Uterus (tissue), 4 donors: ENCODE measurements around the gene CDKAL1. TPM values are rescaled to one million over a fixed set of nuclear protein-coding genes. Genes with fewer than 3 reads are reported as not detected.

ENCODE experiments used
- DNase-seq, 2 donors: peaks; one replicate each; pipeline ENCODE4 v3.0.0-alpha.2; 2019 to 2020
- H3K27ac ChIP-seq, 2 donors: fragments of 200-600 bp; sonication (generic); 1 replicate in 1 of 2; 2 replicates in 1 of 2; pipeline ENCODE4 v1.5.1; 2016 to 2018
- H3K27me3 ChIP-seq, 2 donors: fragments of 200-600 bp; sonication (generic); one replicate each; pipeline ENCODE4 v1.5.1; 2018 to 2019; ENCODE audit warnings: control low read depth in 1 of 2
- H3K36me3 ChIP-seq, 2 donors: fragments of 200-600 bp; sonication (generic); one replicate each; pipeline ENCODE4 v1.5.1; 2019; ENCODE audit warnings: control low read depth in 1 of 2
- H3K4me1 ChIP-seq, 2 donors: fragments of 200-600 bp; sonication (generic); one replicate each; pipeline ENCODE4 v1.5.1; 2018 to 2019; ENCODE audit warnings: control low read depth in 1 of 2
- H3K4me3 ChIP-seq, 2 donors: fragments of 200-600 bp; sonication (generic); 1 replicate in 1 of 2; 2 replicates in 1 of 2; pipeline ENCODE4 v1.5.1; 2018 to 2019; ENCODE audit warnings: mild to moderate bottlenecking in 1 of 2
- H3K9me3 ChIP-seq, 2 donors: fragments of 200-600 bp; sonication (generic); one replicate each; pipeline ENCODE4 v1.5.1; 2019; ENCODE audit warnings: control low read depth in 1 of 2
- POLR2A ChIP-seq, 2 donors: fragments of 450-650 bp; IDR thresholded peaks; one replicate each; pipeline ENCODE4 v1.6.1; 2016; ENCODE audit warnings: antibody characterized with exemption in 2 of 2, mild to moderate bottlenecking in 1 of 2, moderate library complexity in 1 of 2
- intact Hi-C: fragments of 100-400 bp; cut with DNase I; formaldehyde crosslinking; loops from one replicate; pipeline ENCODE4 v1.15.1; 2023; ENCODE audit warnings: low total_unique reads
- total RNA-seq, 4 donors: library from RNA; depleted of rRNA in 3 of 4; stranded (reverse); fragments of >200 nt in 3 of 4; gene quantifications; one replicate each; pipeline versions ENCODE4 v1.1.0 to v1.2.4, GENCODE V29; 2014 to 2023
- TF ChIP-seq, protein P1 (sequence below), 4 experiments: fragments of 200-600 bp in 2 of 4; fragments of 450-650 bp in 2 of 4; sonication (generic) in 2 of 4; IDR thresholded peaks; one replicate each; pipeline ENCODE4 v1.5.1; 2016 to 2019; ENCODE audit warnings: antibody characterized with exemption in 4 of 4, mild to moderate bottlenecking in 2 of 4, moderate library complexity in 1 of 4
- donor health status: DM: yes; HTN: yes; CAD: no.

The CDKAL1 gene
- total RNA-seq, 4 donors from 2014 or later = 5.0 to 51.7 (median 18.9) TPM

DNA sequence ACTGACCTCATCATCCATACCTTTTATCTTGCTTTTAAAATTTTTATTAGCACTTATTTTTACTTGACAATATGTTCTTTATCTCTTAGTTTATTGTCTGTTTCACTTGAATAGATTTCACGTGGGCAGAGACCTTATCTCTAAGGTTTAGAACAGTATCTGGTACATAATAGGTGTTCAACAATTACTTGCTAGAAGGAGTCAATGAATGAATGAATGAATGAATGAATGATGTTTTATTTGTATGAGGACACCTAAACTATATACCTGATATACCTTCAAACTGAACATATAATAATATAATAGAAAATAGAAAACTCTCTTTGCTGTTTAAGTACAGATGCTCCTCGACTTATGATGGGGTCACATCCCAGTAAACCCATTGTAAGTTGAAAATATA is 412.6 kb downstream of the CDKAL1 start:
- Histone ChIP-seq H3K4me1 (no peaks in the 10 kb centered on the region), H3K9me3 (no peaks in the 10 kb centered on the region), H3K4me3 (no peak overlapping the region), H3K27me3 (no peaks in the 10 kb centered on the region), H3K27ac (no peak overlapping the region), H3K36me3 (no peaks in the 10 kb centered on the region)
- intact Hi-C loops = no loop called here
- no peak for DNase-seq
- no peak for TF ChIP-seq POLR2A (IDR thresholded peaks at IDR 0.05)
- TF ChIP-seq, protein P1, sequence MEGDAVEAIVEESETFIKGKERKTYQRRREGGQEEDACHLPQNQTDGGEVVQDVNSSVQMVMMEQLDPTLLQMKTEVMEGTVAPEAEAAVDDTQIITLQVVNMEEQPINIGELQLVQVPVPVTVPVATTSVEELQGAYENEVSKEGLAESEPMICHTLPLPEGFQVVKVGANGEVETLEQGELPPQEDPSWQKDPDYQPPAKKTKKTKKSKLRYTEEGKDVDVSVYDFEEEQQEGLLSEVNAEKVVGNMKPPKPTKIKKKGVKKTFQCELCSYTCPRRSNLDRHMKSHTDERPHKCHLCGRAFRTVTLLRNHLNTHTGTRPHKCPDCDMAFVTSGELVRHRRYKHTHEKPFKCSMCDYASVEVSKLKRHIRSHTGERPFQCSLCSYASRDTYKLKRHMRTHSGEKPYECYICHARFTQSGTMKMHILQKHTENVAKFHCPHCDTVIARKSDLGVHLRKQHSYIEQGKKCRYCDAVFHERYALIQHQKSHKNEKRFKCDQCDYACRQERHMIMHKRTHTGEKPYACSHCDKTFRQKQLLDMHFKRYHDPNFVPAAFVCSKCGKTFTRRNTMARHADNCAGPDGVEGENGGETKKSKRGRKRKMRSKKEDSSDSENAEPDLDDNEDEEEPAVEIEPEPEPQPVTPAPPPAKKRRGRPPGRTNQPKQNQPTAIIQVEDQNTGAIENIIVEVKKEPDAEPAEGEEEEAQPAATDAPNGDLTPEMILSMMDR (IDR thresholded peaks at IDR 0.05) = no peak

DNA sequence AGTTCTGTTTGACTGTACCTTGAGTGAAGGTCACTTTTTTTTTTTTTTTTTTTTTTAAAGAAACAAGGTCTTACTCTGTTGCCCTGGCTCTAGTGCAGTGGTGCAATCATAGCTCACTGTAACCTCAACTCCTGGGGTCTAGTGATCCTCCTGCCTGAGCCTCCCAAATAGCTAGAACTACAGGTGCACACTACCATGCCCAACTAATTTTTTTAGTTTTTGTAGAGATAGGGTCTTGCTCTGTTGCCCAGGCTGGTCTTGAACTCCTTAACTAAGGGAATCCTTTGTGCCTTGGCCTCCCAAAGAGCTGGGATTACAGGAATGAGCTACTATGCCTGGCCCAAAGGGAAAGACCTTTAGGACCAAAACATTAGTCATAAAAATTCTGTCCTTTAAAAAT is 413.7 kb downstream of the CDKAL1 start:
- no peaks in the 10 kb centered on the region for H3K36me3 ChIP-seq
- no peak for DNase-seq
- H3K4me3 ChIP-seq = no peak overlapping the region
- TF ChIP-seq, protein P1 (IDR thresholded peaks at IDR 0.05) = no peak
- H3K27me3 ChIP-seq = no peaks in the 10 kb centered on the region
- H3K27ac ChIP-seq = no peak overlapping the region
- no peaks in the 10 kb centered on the region for H3K9me3 ChIP-seq
- no peaks in the 10 kb centered on the region for H3K4me1 ChIP-seq
- intact Hi-C loops = no loop called here

- intact Hi-C loops = no loop called here
- TF ChIP-seq POLR2A (IDR thresholded peaks at IDR 0.05) = no peak
- TF ChIP-seq, protein P1 (IDR thresholded peaks at IDR 0.05) = no peak
- H3K4me1 ChIP-seq = no peaks in the 10 kb centered on the region
- no peak overlapping the region for H3K27ac ChIP-seq
- no peak for DNase-seq
- no peaks in the 10 kb centered on the region for H3K9me3 ChIP-seq
- H3K27me3 ChIP-seq = no peaks in the 10 kb centered on the region
- H3K36me3 ChIP-seq = no peaks in the 10 kb centered on the region
- H3K4me3 ChIP-seq = no peak overlapping the region
These were observed 414.3 kb downstream of the CDKAL1 start for GRCh38 chr6:20948556-20948955.

GRCh38 chr6:20949138-20949537 is 414.9 kb downstream of the CDKAL1 start:
- Histone ChIP-seq H3K27me3 (no peaks in the 10 kb centered on the region), H3K9me3 (no peaks in the 10 kb centered on the region), H3K36me3 (no peaks in the 10 kb centered on the region), H3K27ac (no peak overlapping the region), H3K4me1 (no peaks in the 10 kb centered on the region), H3K4me3 (no peak overlapping the region)
- TF ChIP-seq, protein P1 (IDR thresholded peaks at IDR 0.05) = no peak
- TF ChIP-seq POLR2A (IDR thresholded peaks at IDR 0.05) = no peak
- intact Hi-C loops = no loop called here
- DNase-seq = no peak

DNA sequence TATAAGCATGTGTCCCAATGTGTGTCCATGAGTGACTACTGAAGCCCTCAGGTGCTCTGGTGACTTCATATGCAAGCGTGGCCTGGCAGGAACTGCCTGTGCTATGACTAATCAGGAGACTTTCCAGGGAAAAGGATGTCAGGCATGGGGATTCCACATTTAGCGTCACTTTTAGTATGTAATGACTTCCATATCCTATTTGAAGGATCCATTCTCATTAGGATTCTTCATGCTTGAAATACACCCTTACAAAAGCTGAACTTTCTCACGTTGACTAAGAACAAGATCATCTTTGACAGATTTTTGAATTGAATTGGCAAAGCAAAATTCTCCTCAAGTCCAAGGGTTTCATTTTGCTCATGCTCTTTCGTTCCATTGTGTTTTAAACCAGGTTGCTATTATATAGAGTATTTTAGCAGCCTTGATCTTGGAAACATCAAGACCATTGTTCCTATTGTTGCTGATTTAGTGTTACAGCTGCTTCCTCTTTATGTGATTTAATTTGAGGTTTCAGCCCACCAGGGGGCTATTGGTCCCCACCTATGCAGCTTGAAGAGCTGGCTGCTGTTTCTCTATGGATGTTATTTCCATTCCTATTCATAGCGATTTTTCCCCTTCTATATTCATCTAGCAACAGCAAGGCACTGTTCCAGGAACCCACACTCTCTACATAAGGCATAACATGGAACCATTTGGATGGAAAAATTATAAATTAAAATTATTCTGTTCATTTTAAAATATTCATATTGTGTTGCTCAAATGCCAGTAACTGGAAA is 418.6 kb downstream of the CDKAL1 start:
- Histone ChIP-seq H3K36me3 (no peaks in the 10 kb centered on the region), H3K4me3 (no peak overlapping the region), H3K9me3 (no peaks in the 10 kb centered on the region), H3K27me3 (no peaks in the 10 kb centered on the region), H3K27ac (no peak overlapping the region), H3K4me1 (no peaks in the 10 kb centered on the region)
- intact Hi-C loops = no loop called here
- no peak for TF ChIP-seq POLR2A (IDR thresholded peaks at IDR 0.05)
- TF ChIP-seq, protein P1 (IDR thresholded peaks at IDR 0.05) = no peak
- no peak for DNase-seq
